Type B pancreatic cell (in vitro differentiated cells): ENCODE measurements around the gene RFK. TPM values are rescaled to one million over a fixed set of nuclear protein-coding genes. Genes with fewer than 3 reads are reported as not detected.

Experiments
- DNase-seq: peaks from one replicate; pipeline ENCODE4 v3.0.0; 2021; ENCODE audit warnings: mixed read lengths; ENCODE audit not compliant: unreplicated experiment; ENCODE audit errors: extremely low spot score
- H3K27ac Mint-ChIP-seq: 2 replicates; pipeline ENCODE4 v1.8.0; 2021; ENCODE audit warnings: mild to moderate bottlenecking, mixed read lengths
- H3K27me3 Mint-ChIP-seq: 2 replicates; pipeline ENCODE4 v1.8.0; 2021; ENCODE audit warnings: mixed read lengths
- H3K36me3 Mint-ChIP-seq: 2 replicates; pipeline ENCODE4 v1.8.0; 2021; ENCODE audit warnings: mixed read lengths
- H3K4me1 Mint-ChIP-seq: one replicate; pipeline ENCODE4 v1.8.0; 2021; ENCODE audit warnings: mixed read lengths; ENCODE audit not compliant: unreplicated experiment
- H3K4me3 Mint-ChIP-seq: 2 replicates; pipeline ENCODE4 v1.8.0; 2021; ENCODE audit warnings: mild to moderate bottlenecking, mixed read lengths
- H3K9me3 Mint-ChIP-seq: 2 replicates; pipeline ENCODE4 v1.8.0; 2021; ENCODE audit warnings: mixed read lengths
- total RNA-seq: library from RNA; stranded (reverse); gene quantifications from 2 replicates; pipeline ENCODE4 v1.2.1, GENCODE V29; 2021; ENCODE audit warnings: low replicate concordance
- TF ChIP-seq, protein P1 (sequence below): fragments of 200-600 bp; sonication (generic); conservative IDR thresholded peaks from 2 replicates; pipeline ENCODE4 v1.5.0; 2021; ENCODE audit warnings: antibody characterized with exemption, mild to moderate bottlenecking

Gene RFK
- total RNA-seq, 1 donor from 2014 or later = 19.8 TPM

DNA sequence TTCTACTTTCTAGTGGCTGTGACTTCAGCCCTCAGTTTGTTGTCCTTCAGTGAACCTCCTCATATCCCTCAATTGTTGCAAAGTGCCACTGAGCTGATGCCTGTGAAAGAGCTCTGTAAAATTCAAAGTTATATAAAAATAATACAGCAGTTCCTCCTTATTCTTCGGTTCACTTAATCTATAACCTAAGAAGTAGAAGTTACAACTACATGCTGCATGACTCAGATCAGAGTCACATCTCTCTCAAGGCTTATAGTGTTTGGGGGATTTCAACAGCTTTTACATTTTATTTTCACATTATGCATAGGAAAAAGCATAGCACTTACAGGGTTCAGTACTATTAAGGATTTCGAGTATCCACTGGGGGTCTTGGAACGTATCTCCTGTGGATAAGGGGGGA lies 39.6 kb upstream of the RFK start:
- Mint-ChIP-seq H3K27me3 (no peaks in the 10 kb centered on the region), H3K4me3 (no peak overlapping the region), H3K36me3 (no peaks in the 10 kb centered on the region), H3K9me3 (no peaks in the 10 kb centered on the region), H3K4me1 (no peaks in the 10 kb centered on the region), H3K27ac (no peak overlapping the region)
- TF ChIP-seq, protein P1, sequence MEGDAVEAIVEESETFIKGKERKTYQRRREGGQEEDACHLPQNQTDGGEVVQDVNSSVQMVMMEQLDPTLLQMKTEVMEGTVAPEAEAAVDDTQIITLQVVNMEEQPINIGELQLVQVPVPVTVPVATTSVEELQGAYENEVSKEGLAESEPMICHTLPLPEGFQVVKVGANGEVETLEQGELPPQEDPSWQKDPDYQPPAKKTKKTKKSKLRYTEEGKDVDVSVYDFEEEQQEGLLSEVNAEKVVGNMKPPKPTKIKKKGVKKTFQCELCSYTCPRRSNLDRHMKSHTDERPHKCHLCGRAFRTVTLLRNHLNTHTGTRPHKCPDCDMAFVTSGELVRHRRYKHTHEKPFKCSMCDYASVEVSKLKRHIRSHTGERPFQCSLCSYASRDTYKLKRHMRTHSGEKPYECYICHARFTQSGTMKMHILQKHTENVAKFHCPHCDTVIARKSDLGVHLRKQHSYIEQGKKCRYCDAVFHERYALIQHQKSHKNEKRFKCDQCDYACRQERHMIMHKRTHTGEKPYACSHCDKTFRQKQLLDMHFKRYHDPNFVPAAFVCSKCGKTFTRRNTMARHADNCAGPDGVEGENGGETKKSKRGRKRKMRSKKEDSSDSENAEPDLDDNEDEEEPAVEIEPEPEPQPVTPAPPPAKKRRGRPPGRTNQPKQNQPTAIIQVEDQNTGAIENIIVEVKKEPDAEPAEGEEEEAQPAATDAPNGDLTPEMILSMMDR = no peak
- DNase-seq = no peak

DNA sequence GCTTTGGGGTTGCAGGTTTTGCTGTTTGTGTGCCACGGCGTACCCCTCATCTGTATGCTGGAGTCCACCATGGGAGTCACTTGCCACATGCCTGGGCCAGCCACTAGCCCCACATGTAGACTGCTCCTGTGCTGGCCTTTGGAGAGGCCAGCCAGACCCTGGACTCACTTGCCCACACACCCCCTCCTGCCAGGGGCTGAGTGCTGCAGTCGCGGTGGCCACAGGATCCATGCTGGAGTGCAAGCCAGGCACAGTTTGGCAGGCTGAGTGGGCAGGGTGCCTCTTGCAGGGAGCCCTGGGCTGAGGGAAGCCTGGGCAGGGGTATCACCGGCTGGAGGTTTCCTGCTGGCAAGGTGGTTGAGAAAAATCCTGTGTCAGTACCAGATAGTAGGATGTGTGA lies 39.2 kb upstream of the RFK start:
- DNase-seq = no peak
- no peaks in the 10 kb centered on the region for H3K9me3 Mint-ChIP-seq
- H3K27me3 Mint-ChIP-seq = no peaks in the 10 kb centered on the region
- no peaks in the 10 kb centered on the region for H3K4me1 Mint-ChIP-seq
- TF ChIP-seq, protein P1 = no peak
- no peak overlapping the region for H3K4me3 Mint-ChIP-seq
- no peaks in the 10 kb centered on the region for H3K36me3 Mint-ChIP-seq
- no peak overlapping the region for H3K27ac Mint-ChIP-seq

DNA sequence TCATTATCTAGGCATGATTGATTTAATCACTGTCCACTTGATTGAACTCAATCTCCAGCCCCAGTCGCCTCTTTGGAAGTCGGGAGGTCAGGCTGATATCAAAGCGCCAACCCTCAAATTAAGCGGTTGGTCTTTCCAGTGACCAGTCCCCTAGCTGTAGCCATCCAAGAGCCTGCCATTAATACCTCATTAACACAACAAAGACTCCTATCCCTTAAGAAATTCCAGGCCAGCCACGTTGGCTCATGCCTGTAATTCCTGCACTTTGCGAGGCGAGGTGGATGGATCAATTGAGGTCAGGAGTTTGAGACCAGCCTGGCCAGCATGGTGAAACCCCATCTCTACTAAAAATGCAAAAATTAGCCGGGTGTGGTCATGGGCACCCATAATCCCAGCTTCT lies 37.4 kb upstream of the RFK start:
- TF ChIP-seq, protein P1 = no peak
- H3K36me3 Mint-ChIP-seq = no peaks in the 10 kb centered on the region
- H3K9me3 Mint-ChIP-seq = no peaks in the 10 kb centered on the region
- H3K4me1 Mint-ChIP-seq = no peaks in the 10 kb centered on the region
- H3K27me3 Mint-ChIP-seq = no peaks in the 10 kb centered on the region
- H3K4me3 Mint-ChIP-seq = no peak overlapping the region
- no peak for DNase-seq
- H3K27ac Mint-ChIP-seq = no peak overlapping the region

DNA sequence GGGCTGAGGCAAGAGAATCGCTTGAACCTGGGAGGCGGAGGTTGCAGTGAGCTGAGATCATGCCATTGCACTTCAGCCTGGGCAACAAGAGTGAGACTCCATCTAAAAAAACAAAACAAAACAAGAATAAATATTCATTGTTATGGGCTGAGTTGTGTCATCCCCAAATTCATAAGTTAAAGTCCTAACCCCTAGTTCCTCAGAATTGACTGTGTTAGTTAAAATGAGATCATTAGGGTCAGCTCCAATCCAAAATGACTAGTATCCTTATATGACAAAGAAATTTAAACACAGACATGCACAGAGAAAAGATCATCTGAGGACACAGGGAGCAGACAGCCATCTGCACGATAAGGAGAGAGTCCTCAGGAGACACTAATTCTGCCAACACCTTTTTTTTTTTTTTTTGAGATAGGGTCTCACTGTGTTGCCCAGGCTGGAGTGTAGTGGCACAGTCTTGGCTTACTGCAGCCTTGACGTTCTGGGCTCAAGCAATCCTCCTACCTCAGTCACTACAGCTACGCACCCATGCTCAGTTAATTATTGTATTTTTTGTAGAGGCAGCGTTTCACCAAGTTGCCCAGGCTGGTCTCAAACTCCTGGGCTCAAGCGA lies 32.7 kb upstream of the RFK start:
- H3K4me1 Mint-ChIP-seq = peaks cover 8% of the 10 kb centered on the region
- no peaks in the 10 kb centered on the region for H3K27me3 Mint-ChIP-seq
- TF ChIP-seq, protein P1 = no peak
- DNase-seq = no peak
- H3K4me3 Mint-ChIP-seq = no peak overlapping the region
- H3K27ac Mint-ChIP-seq = no peak overlapping the region
- peaks cover 3% of the 10 kb centered on the region for H3K36me3 Mint-ChIP-seq
- no peaks in the 10 kb centered on the region for H3K9me3 Mint-ChIP-seq

DNA sequence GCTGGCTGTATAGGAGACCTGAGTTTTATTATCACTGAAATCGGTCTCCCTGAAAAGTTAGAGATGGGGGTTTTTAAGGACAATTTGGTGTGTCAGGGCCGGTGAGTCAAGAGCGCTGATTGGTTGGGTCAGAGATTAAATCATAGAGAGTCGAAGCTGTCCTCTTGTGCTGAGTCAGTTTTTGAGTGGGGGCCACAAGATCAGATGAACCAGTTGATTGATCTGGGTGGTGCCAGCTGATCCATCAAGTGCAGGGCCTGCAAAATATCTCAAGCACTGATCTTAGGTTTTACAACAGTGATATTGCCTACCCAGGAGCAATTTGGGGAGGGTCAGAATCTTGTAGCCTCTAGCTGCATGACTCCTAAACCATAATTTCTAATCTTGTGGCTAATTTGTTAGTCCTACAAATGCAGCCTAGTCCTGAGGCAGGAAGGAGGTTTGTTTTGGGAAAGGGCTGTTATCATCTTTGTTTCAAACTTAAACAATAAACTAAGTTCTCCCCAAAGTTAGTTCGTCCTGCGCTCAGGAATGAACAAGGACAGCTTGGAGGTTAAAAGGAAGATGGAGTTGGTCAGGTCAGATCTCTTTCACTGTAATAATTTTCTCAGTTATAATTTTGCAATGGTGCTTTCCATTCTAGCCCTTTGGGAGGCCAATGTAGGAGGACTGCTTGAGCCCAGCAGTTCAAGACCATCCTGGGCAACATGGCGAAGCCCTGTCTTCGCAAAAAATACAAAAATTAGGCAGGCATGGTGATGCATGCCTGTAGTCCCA lies 31.6 kb upstream of the RFK start:
- DNase-seq = no peak
- TF ChIP-seq, protein P1 = no peak
- Mint-ChIP-seq H3K27ac (no peak overlapping the region), H3K36me3 (peaks cover 3% of the 10 kb centered on the region), H3K9me3 (no peaks in the 10 kb centered on the region), H3K4me3 (no peak overlapping the region), H3K4me1 (peaks cover 8% of the 10 kb centered on the region), H3K27me3 (no peaks in the 10 kb centered on the region)
